Lower lobe of right lung (tissue), 2 donors: ENCODE data around the gene OR4X1. TPM values are rescaled to one million over a fixed set of nuclear protein-coding genes. Genes with fewer than 3 reads are reported as not detected.
"Not testable (repeated sequence)": the region's sequence is repeated elsewhere in the genome, so short reads cannot be mapped to it uniquely, and the experiment has no call there.

Experiments
- ATAC-seq, 2 donors: fragments of 200-7000 bp; cut with Tn5 transposase; one replicate each; pipeline ENCODE4 v1.9.1; 2020 to 2022; ENCODE audit warnings: mild to moderate bottlenecking in 2 of 2, moderate library complexity in 2 of 2
- DNase-seq: peaks from one replicate; pipeline ENCODE4 v3.0.0-alpha.2; 2020
- H3K27ac ChIP-seq: fragments of 200-600 bp; one replicate; pipeline ENCODE4 v1.8.0; 2022
- H3K27me3 ChIP-seq: fragments of 200-600 bp; one replicate; pipeline ENCODE4 v1.8.0; 2022; ENCODE audit warnings: low read depth
- H3K36me3 ChIP-seq: fragments of 200-600 bp; one replicate; pipeline ENCODE4 v1.8.0; 2022; ENCODE audit warnings: mild to moderate bottlenecking
- H3K4me1 ChIP-seq: fragments of 200-600 bp; one replicate; pipeline ENCODE4 v1.8.0; 2022
- H3K4me3 ChIP-seq: fragments of 200-600 bp; one replicate; pipeline ENCODE4 v1.8.0; 2022; ENCODE audit warnings: mild to moderate bottlenecking
- H3K9me3 ChIP-seq: fragments of 200-600 bp; one replicate; pipeline ENCODE4 v1.8.0; 2022
- CTCF ChIP-seq: fragments of 200-600 bp; IDR thresholded peaks from one replicate; pipeline ENCODE4 v1.8.0; 2022; ENCODE audit warnings: antibody characterized with exemption, mild to moderate bottlenecking
- intact Hi-C: fragments of 100-400 bp; cut with DNase I; formaldehyde crosslinking; loops from one replicate; pipeline ENCODE4 v1.11.0; 2022
- long read RNA-seq: library from polyadenylated mRNA; unstranded; transcript quantifications from one replicate; pipeline ENCODE4 v2.0.0, GENCODE V29; 2021
- total RNA-seq: library from RNA; stranded (reverse); fragmentation: NEBNext Ultra II Directional; extraction: Animal tissue kit (Norgen Biotek cat#: 25700); gene quantifications from one replicate; pipeline ENCODE4 v1.2.1, GENCODE V29; 2021
- donor health status: DM: no; HTN: yes; CAD: no; lungs with severe emphysema.

OR4X1 gene
- total RNA-seq, result not detected
- long read RNA-seq, result 0 reads

- DNase-seq (no peak), ATAC-seq (no peak)
- H3K27me3 ChIP-seq, result no peaks in the 10 kb centered on the region
- no peak within 1 kb of the TSS for H3K27ac ChIP-seq
- intact Hi-C loops, result no loop called here
- H3K9me3 ChIP-seq, result no peaks in the 10 kb centered on the region
- H3K4me1 ChIP-seq, result no peaks in the 10 kb centered on the region
- no peaks in the 10 kb centered on the region for H3K36me3 ChIP-seq
- no peak for TF ChIP-seq CTCF
- H3K4me3 ChIP-seq, result no peak within 1 kb of the TSS
These were observed at the start of gene OR4X1 for GRCh38 chr11:48263423-48263911. Gene OR4X1 (plus strand): TSS chr11:48263861. CDS start chr11:48263861, 0 bp downstream.

GRCh38 chr11:48216510-48216909 is 47.2 kb upstream of the OR4X1 start, which contains the start of gene OR4B1:
Gene OR4B1 (plus strand): TSS chr11:48216810. CDS start chr11:48216810, 0 bp downstream.
- H3K27ac ChIP-seq, result no peak within 1 kb of the TSS
- TF ChIP-seq CTCF, result no peak
- intact Hi-C loops, result no loop called here
- no peaks in the 10 kb centered on the region for H3K9me3 ChIP-seq
- no peak within 1 kb of the TSS for H3K4me3 ChIP-seq
- H3K4me1 ChIP-seq, result no peaks in the 10 kb centered on the region
- no peaks in the 10 kb centered on the region for H3K27me3 ChIP-seq
- H3K36me3 ChIP-seq, result no peaks in the 10 kb centered on the region
- DNase-seq (no peak), ATAC-seq (no peak)

GRCh38 chr11:48228761-48229160 is 34.9 kb upstream of the OR4X1 start:
- no peak for ATAC-seq
- intact Hi-C loops, result no loop called here
- Histone ChIP-seq H3K4me3 (no peak overlapping the region), H3K27me3 (no peaks in the 10 kb centered on the region), H3K36me3 (no peaks in the 10 kb centered on the region), H3K9me3 (no peaks in the 10 kb centered on the region), H3K27ac (no peak overlapping the region), H3K4me1 (no peaks in the 10 kb centered on the region)
- no peak for TF ChIP-seq CTCF
- no peak for DNase-seq

GRCh38 chr11:48230057-48230456 is 33.6 kb upstream of the OR4X1 start:
- DNase-seq, H3K4me3 ChIP-seq, intact Hi-C loops, H3K4me1 ChIP-seq, H3K27ac ChIP-seq, H3K9me3 ChIP-seq, ATAC-seq, H3K36me3 ChIP-seq, H3K27me3 ChIP-seq: not testable (repeated sequence)

GRCh38 chr11:48237727-48238126 is 25.9 kb upstream of the OR4X1 start:
- Histone ChIP-seq H3K27ac (no peak overlapping the region), H3K4me3 (no peak overlapping the region), H3K9me3 (no peaks in the 10 kb centered on the region), H3K4me1 (no peaks in the 10 kb centered on the region), H3K27me3 (no peaks in the 10 kb centered on the region), H3K36me3 (no peaks in the 10 kb centered on the region)
- no peak for TF ChIP-seq CTCF
- ATAC-seq (no peak), DNase-seq (no peak)
- intact Hi-C loops, result no loop called here

GRCh38 chr11:48242501-48242900 is 21.2 kb upstream of the OR4X1 start:
- no peak for TF ChIP-seq CTCF
- DNase-seq, result no peak
- no peak for ATAC-seq
- H3K27ac ChIP-seq, result no peak overlapping the region
- no peaks in the 10 kb centered on the region for H3K27me3 ChIP-seq
- H3K9me3 ChIP-seq, result no peaks in the 10 kb centered on the region
- H3K36me3 ChIP-seq, result no peaks in the 10 kb centered on the region
- H3K4me3 ChIP-seq, result no peak overlapping the region
- no peaks in the 10 kb centered on the region for H3K4me1 ChIP-seq
- intact Hi-C loops, result no loop called here
